ENCODE results near the gene CHCHD2. TPM values are rescaled to one million over a fixed set of nuclear protein-coding genes. Genes with fewer than 3 reads are reported as not detected.
"Not testable (repeated sequence)": the region's sequence is repeated elsewhere in the genome, so short reads cannot be mapped to it uniquely, and the experiment has no call there.

CHCHD2 gene
- total RNA-seq, 4 donors from 2014 or later = 99.9 to 395 (median 254) TPM

GRCh38 chr7:56087445-56087844, 18.8 kb downstream of the CHCHD2 start:
- intact Hi-C loops (cut with DNase I; ENCODE audit: low total_unique reads) (no loop called here), in situ Hi-C loops (cut with MboI; ENCODE audit: low pct_ligation_motif_present in 1 of 4, low pct_unique_long_range_greater_than_20kb in 1 of 4, low sequenced_read_pairs in 3 of 4) (no loop called here)
- Histone ChIP-seq H3K9me3 (no peaks in the 10 kb centered on the region), H3K27ac (no peak overlapping the region), H3K27me3 (no peaks in the 10 kb centered on the region), H3K4me1 (peaks cover 0 to 15% (median 11%) of the 10 kb centered on the region in 4 donors), H3K36me3 (no peaks in the 10 kb centered on the region), H3K4me3 (no peak overlapping the region)
- no peak for DNase-seq
- 92% methylated on average over 16 of the region's 16 CpGs; no CpG with 5 or more reads in 1 of the 2 donors for WGBS, 2 donors (ENCODE audit: low coverage in 1 of 2)
- TF ChIP-seq CTCF (IDR thresholded peaks at IDR 0.05) (no peak), POLR2A (IDR thresholded peaks at IDR 0.05) (no peak), EP300 (IDR thresholded peaks at IDR 0.05; ENCODE audit: low read depth) (no peak), POLR2AphosphoS5 (IDR thresholded peaks at IDR 0.05) (no peak)

GRCh38 chr7:56086761-56087160, 19.5 kb downstream of the CHCHD2 start:
- TF ChIP-seq EP300 (IDR thresholded peaks at IDR 0.05; ENCODE audit: low read depth) = no peak
- TF ChIP-seq POLR2A (IDR thresholded peaks at IDR 0.05) = no peak
- TF ChIP-seq POLR2AphosphoS5 (IDR thresholded peaks at IDR 0.05) = no peak
- Histone ChIP-seq H3K4me3 (no peak overlapping the region), H3K36me3 (no peaks in the 10 kb centered on the region), H3K27me3 (no peaks in the 10 kb centered on the region), H3K9me3 (no peaks in the 10 kb centered on the region), H3K27ac (no peak overlapping the region), H3K4me1 (peaks cover 0 to 8% (median 7%) of the 10 kb centered on the region in 4 donors)
- in situ Hi-C loops (cut with MboI; ENCODE audit: low pct_ligation_motif_present in 1 of 4, low pct_unique_long_range_greater_than_20kb in 1 of 4, low sequenced_read_pairs in 3 of 4) = no loop called here
- intact Hi-C loops (cut with DNase I; ENCODE audit: low total_unique reads) = no loop called here
- DNase-seq = no peak
- WGBS, 2 donors (ENCODE audit: low coverage in 1 of 2) = 95% methylated on average over 7 of the region's 7 CpGs; no CpG with 5 or more reads in 1 of the 2 donors

GRCh38 chr7:56083150-56083785, 23.0 kb downstream of the CHCHD2 start:
- intact Hi-C loops (cut with DNase I; ENCODE audit: low total_unique reads) = no loop called here
- no peaks in the 10 kb centered on the region for H3K9me3 ChIP-seq
- in situ Hi-C loops (cut with MboI; ENCODE audit: low pct_ligation_motif_present in 1 of 4, low pct_unique_long_range_greater_than_20kb in 1 of 4, low sequenced_read_pairs in 3 of 4) = no loop called here
- H3K4me3 ChIP-seq = no peak overlapping the region
- WGBS, 2 donors (ENCODE audit: low coverage in 1 of 2) = 60% methylated on average over 13 of the region's 13 CpGs; no CpG with 5 or more reads in 1 of the 2 donors
- H3K4me1 ChIP-seq = peaks cover 6 to 20% (median 10%) of the 10 kb centered on the region in 4 donors
- peak overlapping the region in 1 of 4 donors; percentile 48 for H3K27ac ChIP-seq
- H3K36me3 ChIP-seq = no peaks in the 10 kb centered on the region
- H3K27me3 ChIP-seq = no peaks in the 10 kb centered on the region
- no peak for TF ChIP-seq EP300 (IDR thresholded peaks at IDR 0.05; ENCODE audit: low read depth)
- TF ChIP-seq POLR2AphosphoS5 (IDR thresholded peaks at IDR 0.05) = no peak
- TF ChIP-seq CTCF (IDR thresholded peaks at IDR 0.05) = no peak
- TF ChIP-seq POLR2A (IDR thresholded peaks at IDR 0.05) = no peak
- no peak for DNase-seq

- H3K27me3 ChIP-seq = no peaks in the 10 kb centered on the region
- in situ Hi-C loops (cut with MboI; ENCODE audit: low pct_ligation_motif_present in 1 of 4, low pct_unique_long_range_greater_than_20kb in 1 of 4, low sequenced_read_pairs in 3 of 4) = no loop called here
- WGBS, 2 donors (ENCODE audit: low coverage in 1 of 2) = 96% methylated on average over 29 of the region's 29 CpGs; no CpG with 5 or more reads in 1 of the 2 donors
- no peak overlapping the region for H3K4me3 ChIP-seq
- no peaks in the 10 kb centered on the region for H3K36me3 ChIP-seq
- H3K9me3 ChIP-seq = no peaks in the 10 kb centered on the region
- no peak for DNase-seq
- TF ChIP-seq EP300 (IDR thresholded peaks at IDR 0.05; ENCODE audit: low read depth) = no peak
- no peak for TF ChIP-seq POLR2AphosphoS5 (IDR thresholded peaks at IDR 0.05)
- TF ChIP-seq POLR2A (IDR thresholded peaks at IDR 0.05) = no peak
- no peak overlapping the region for H3K27ac ChIP-seq
- H3K4me1 ChIP-seq = peaks cover 6 to 20% (median 10%) of the 10 kb centered on the region in 4 donors
- intact Hi-C loops (cut with DNase I; ENCODE audit: low total_unique reads) = no loop called here
Measured at GRCh38 chr7:56081626-56082340, 24.5 kb downstream of the CHCHD2 start.

- DNase-seq; H3K4me3 ChIP-seq; in situ Hi-C loops (cut with MboI; ENCODE audit: low pct_ligation_motif_present in 1 of 4, low pct_unique_long_range_greater_than_20kb in 1 of 4, low sequenced_read_pairs in 3 of 4); H3K27me3 ChIP-seq; intact Hi-C loops (cut with DNase I; ENCODE audit: low total_unique reads); H3K9me3 ChIP-seq; H3K36me3 ChIP-seq: not testable (repeated sequence)
- H3K4me1 ChIP-seq = peaks cover 6 to 20% (median 10%) of the 10 kb centered on the region in 4 donors
- peak overlapping the region; percentile 75 to 79 (median 78) for H3K27ac ChIP-seq
- 95% methylated on average over 28 of the region's 28 CpGs; no CpG with 5 or more reads in 1 of the 2 donors for WGBS, 2 donors (ENCODE audit: low coverage in 1 of 2)
Measured at GRCh38 chr7:56080726-56081435, 25.4 kb downstream of the CHCHD2 start.

All from transverse colon (tissue), 4 donors.